Subcutaneous abdominal adipose tissue (tissue), 5 donors: ENCODE measurements around the gene ANKRD29.

Experiments
- H3K27ac ChIP-seq: one replicate; pipeline ENCODE4 v1.7.0; 2013; ENCODE audit warnings: low read depth, mild to moderate bottlenecking, inconsistent platforms, low read length, moderate library complexity
- H3K27me3 ChIP-seq, 5 donors: one replicate each; pipeline ENCODE4 v1.7.0; 2013; ENCODE audit warnings: low read length in 5 of 5, inconsistent platforms in 1 of 5; ENCODE audit not compliant: control insufficient read depth in 5 of 5, insufficient read depth in 4 of 5
- H3K36me3 ChIP-seq, 5 donors: one replicate each; pipeline ENCODE4 v1.7.0; 2013; ENCODE audit warnings: low read length in 5 of 5; ENCODE audit not compliant: control insufficient read depth in 5 of 5, insufficient read depth in 5 of 5
- H3K4me1 ChIP-seq, 5 donors: one replicate each; pipeline ENCODE4 v1.7.0; 2013; ENCODE audit warnings: low read length in 5 of 5, mild to moderate bottlenecking in 3 of 5, moderate library complexity in 1 of 5; ENCODE audit not compliant: control insufficient read depth in 5 of 5, insufficient read depth in 5 of 5
- H3K4me3 ChIP-seq, 5 donors: one replicate each; pipeline ENCODE4 v1.7.0; 2013; ENCODE audit warnings: low read length in 5 of 5, low read depth in 1 of 5
- H3K9ac ChIP-seq, 5 donors: one replicate each; pipeline ENCODE4 v1.7.0; 2013; ENCODE audit warnings: low read length in 5 of 5, mild to moderate bottlenecking in 4 of 5, moderate library complexity in 3 of 5
- H3K9me3 ChIP-seq, 5 donors: one replicate each; pipeline ENCODE4 v1.7.0; 2013; ENCODE audit warnings: low read length in 5 of 5; ENCODE audit not compliant: control insufficient read depth in 5 of 5
- donor health status: healthy.
- donor health status: healthy.
- donor health status: healthy.
- donor health status: healthy.
- donor health status: healthy.

The ANKRD29 gene

DNA sequence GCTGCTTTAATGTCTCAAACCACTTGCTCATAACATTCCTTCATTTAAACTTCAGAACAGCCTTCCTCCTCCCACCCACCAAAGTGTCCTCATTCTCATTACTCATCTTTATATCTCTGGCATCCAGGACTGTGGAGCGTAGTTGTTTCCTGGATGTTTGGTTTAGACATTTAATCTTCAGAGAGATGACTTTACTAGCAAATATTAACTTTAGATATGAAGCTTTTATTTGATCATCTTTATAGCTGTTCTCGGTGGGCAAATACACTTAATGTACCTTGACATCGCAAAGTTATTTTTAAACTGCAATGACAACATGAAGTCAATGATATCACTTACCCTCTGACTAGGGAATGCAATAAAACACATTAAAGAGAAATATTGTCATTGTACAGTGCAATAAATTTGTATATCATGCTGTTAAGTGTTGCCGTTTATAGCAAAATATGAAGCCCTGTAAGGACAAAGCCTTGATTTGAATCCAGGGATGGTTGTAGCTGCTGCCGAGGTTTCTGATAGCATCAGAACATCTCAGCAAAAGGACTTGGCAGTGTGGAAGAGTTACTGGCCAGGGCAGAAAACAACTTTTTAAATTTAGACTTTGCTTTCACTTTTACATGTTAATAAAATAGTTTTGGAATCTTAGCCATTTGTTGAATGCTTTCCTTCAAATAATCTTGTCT is 21.9 kb upstream of the ANKRD29 start:
- Histone ChIP-seq H3K4me3 (no peak overlapping the region), H3K9ac (no peak overlapping the region), H3K4me1 (peaks cover 3 to 12% (median 9%) of the 10 kb centered on the region in 5 donors), H3K9me3 (no peaks in the 10 kb centered on the region), H3K36me3 (no peaks in the 10 kb centered on the region), H3K27ac (no peak overlapping the region), H3K27me3 (peaks cover 0 to 11% (median 9%) of the 10 kb centered on the region in 5 donors)

DNA sequence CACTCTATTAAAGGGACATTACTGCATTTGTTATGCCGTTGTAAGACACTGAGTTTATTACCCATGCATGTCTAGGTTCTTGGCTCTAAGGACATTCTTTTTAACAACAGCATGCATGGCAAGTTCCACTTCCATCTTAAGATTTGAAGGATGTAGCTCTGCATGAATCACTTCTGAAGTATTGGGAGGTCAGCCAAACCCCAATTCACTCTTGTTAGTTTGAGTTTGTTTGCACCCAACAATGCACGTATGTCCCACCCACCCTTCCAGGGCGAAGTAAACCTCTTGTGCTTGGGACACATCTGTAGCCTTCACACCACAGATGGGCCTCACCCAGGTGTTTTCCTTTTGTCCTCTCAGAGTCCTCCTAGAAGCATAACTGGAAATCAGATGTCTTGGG is 21.0 kb upstream of the ANKRD29 start:
- Histone ChIP-seq H3K36me3 (no peaks in the 10 kb centered on the region), H3K4me3 (no peak overlapping the region), H3K4me1 (peaks cover 0 to 2% (median 1%) of the 10 kb centered on the region in 5 donors), H3K9me3 (no peaks in the 10 kb centered on the region), H3K27me3 (peaks cover 0 to 11% (median 5%) of the 10 kb centered on the region in 5 donors), H3K9ac (no peak overlapping the region), H3K27ac (no peak overlapping the region)

DNA sequence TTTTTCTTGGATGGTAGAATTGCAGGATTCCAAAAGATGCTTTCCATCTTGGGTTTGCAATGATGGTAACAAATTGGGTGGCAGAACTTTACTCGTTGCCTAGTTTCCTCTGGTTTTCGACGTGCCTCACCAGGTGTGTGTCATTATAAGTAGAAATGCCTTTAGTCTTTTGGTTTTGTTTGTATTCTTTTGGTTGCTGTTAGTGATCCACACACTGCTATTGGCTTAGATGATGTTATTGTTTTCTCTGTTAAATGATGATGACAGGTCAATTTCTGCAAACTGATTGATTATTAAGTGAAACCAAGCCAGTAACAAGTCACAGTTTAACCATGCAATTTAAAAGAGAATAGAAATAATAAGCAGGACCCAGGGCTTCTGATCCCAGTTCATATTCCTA is 20.4 kb upstream of the ANKRD29 start:
- H3K9me3 ChIP-seq, result no peaks in the 10 kb centered on the region
- H3K36me3 ChIP-seq, result no peaks in the 10 kb centered on the region
- H3K27me3 ChIP-seq, result peaks cover 0 to 7% (median 0%) of the 10 kb centered on the region in 5 donors
- H3K27ac ChIP-seq, result no peak overlapping the region
- H3K4me3 ChIP-seq, result no peak overlapping the region
- no peaks in the 10 kb centered on the region for H3K4me1 ChIP-seq
- H3K9ac ChIP-seq, result no peak overlapping the region

DNA sequence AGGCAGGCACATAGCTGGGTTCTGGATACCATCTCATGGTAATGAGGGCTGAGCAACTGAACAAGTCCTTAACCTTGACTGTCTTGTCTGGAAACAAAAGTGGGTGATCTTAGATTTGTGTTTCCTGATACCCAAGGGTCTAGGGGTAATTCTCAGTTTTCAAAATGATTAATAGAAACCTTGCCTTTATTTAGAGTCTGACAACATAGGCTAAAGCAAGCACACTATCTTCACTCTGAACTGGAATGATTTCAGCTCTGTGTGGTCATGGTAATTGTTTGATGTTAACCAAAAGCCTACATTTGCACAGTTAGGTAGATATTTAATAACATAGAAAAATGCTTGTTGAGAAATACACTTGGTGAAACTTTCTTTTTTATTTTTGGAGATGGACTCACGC is 19.8 kb upstream of the ANKRD29 start:
- H3K9ac ChIP-seq, result no peak overlapping the region
- no peaks in the 10 kb centered on the region for H3K36me3 ChIP-seq
- H3K27ac ChIP-seq, result no peak overlapping the region
- H3K27me3 ChIP-seq, result peaks cover 0 to 7% (median 0%) of the 10 kb centered on the region in 5 donors
- H3K9me3 ChIP-seq, result no peaks in the 10 kb centered on the region
- no peaks in the 10 kb centered on the region for H3K4me1 ChIP-seq
- no peak overlapping the region for H3K4me3 ChIP-seq

DNA sequence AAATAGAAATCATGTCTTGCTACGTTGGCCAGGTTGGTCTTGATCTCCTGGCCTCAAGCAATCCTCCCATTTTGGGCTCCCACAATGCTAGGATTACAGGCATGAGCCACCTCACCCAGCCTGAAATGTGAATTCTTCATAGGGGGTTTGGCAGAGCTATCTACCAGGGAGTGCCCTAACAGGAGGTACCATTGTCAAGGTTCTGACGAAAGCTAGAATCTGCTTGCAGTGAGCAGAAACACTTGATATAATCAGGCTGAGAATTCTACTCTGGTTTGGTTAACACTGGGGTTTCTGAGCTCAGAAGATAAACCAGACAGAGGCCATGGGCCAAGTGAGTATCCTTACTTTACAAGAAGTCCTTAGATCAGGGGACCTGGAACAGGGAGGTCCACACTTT is 19.3 kb upstream of the ANKRD29 start:
- Histone ChIP-seq H3K36me3 (no peaks in the 10 kb centered on the region), H3K4me3 (no peak overlapping the region), H3K9ac (no peak overlapping the region), H3K4me1 (no peaks in the 10 kb centered on the region), H3K27ac (no peak overlapping the region), H3K27me3 (peaks cover 0 to 7% (median 0%) of the 10 kb centered on the region in 5 donors), H3K9me3 (no peaks in the 10 kb centered on the region)

DNA sequence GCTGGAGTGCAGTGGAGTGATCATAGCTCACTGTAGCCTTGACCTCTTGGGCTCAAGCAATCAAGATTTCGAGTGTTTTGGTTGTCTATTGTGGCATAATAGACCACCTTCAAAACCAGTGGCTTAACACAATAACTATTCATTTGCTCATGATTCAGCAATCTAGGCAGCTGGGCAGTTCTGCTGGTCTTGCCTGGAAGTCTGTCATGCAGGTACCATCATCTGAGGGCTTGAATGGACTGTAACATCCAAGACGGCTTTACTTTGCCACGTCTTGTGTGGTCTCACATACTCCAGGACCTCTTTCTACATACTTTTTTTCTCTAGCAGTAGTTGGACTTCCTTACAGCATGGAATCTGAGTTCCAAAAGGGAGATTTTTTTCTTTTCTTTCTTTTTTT is 13.2 kb upstream of the ANKRD29 start:
- Histone ChIP-seq H3K9me3 (peaks cover 0 to 6% (median 0%) of the 10 kb centered on the region in 5 donors), H3K36me3 (no peaks in the 10 kb centered on the region), H3K4me3 (no peak overlapping the region), H3K4me1 (peaks cover 0 to 9% (median 3%) of the 10 kb centered on the region in 5 donors), H3K9ac (no peak overlapping the region), H3K27me3 (peaks cover 0 to 2% (median 0%) of the 10 kb centered on the region in 5 donors), H3K27ac (no peak overlapping the region)

DNA sequence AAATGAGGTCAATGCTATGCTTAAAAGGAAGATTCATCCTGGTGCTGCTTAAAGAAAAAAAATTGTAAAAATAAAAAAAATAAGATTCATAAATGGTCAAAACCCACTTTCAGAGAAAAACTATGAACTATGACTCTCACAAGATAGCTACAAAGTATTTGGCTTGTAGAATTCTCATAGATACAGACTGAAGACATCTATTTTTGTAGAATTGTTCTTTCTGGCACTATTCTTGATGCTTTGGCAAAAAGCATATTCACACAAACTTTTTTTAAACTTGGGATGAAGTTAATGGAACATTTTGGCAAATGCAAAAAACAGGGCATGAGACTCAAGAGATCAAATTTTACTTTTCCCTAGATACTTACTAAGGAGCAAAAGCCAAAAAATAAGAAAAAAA is 12.5 kb upstream of the ANKRD29 start:
- Histone ChIP-seq H3K27me3 (peaks cover 0 to 4% (median 0%) of the 10 kb centered on the region in 5 donors), H3K9me3 (peaks cover 0 to 6% (median 0%) of the 10 kb centered on the region in 5 donors), H3K4me1 (peaks cover 0 to 9% (median 3%) of the 10 kb centered on the region in 5 donors), H3K9ac (no peak overlapping the region), H3K36me3 (no peaks in the 10 kb centered on the region), H3K4me3 (no peak overlapping the region), H3K27ac (no peak overlapping the region)

DNA sequence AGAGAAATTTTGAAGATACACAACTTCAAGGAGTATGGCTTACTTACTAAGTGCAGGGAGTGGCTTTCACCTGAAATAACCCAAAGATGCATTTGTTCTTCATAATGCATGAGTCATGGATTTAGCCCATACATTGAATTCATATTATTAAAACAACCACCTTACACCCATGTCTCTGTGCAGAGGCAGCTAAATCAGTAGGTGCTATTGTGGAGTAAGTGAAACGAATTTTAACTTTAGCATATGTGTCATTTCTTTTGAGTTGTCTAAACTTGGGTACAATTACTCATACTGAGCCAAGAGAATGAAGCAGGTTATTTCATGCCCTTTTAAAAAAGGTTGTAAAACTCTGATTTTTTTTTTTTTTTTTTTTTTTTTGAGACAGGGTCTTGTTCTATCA is 11.0 kb upstream of the ANKRD29 start:
- H3K27me3 ChIP-seq, result peaks cover 0 to 4% (median 0%) of the 10 kb centered on the region in 5 donors
- H3K4me1 ChIP-seq, result peaks cover 0 to 14% (median 6%) of the 10 kb centered on the region in 5 donors
- no peaks in the 10 kb centered on the region for H3K36me3 ChIP-seq
- H3K4me3 ChIP-seq, result no peak overlapping the region
- no peak overlapping the region for H3K27ac ChIP-seq
- no peak overlapping the region for H3K9ac ChIP-seq
- peaks cover 0 to 6% (median 0%) of the 10 kb centered on the region in 5 donors for H3K9me3 ChIP-seq

DNA sequence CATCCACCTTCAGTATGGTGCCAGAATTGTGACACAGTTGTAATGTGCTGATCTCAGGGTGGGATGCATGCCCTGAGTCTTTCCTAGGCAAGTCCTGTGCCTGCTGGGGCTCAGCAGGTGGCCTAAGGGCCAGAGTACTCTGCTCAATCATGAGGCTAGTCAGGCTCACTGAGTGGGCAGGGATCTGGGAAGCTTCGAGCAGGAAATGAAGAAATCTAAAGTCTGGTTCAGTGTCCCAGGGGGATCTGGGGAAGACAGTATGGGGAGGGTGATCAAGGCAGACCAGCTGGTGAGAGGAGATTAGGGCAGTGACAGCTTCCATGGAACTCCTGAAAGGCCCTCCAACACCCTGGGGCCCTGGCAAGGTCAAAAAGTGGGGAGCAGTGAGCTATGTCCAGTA is 8.9 kb upstream of the ANKRD29 start:
- H3K9me3 ChIP-seq, result peaks cover 0 to 6% (median 0%) of the 10 kb centered on the region in 5 donors
- peaks cover 0 to 20% (median 6%) of the 10 kb centered on the region in 5 donors for H3K4me1 ChIP-seq
- no peak overlapping the region for H3K9ac ChIP-seq
- no peaks in the 10 kb centered on the region for H3K36me3 ChIP-seq
- H3K27me3 ChIP-seq, result peaks cover 0 to 3% (median 0%) of the 10 kb centered on the region in 5 donors
- H3K27ac ChIP-seq, result no peak overlapping the region
- no peak overlapping the region for H3K4me3 ChIP-seq

DNA sequence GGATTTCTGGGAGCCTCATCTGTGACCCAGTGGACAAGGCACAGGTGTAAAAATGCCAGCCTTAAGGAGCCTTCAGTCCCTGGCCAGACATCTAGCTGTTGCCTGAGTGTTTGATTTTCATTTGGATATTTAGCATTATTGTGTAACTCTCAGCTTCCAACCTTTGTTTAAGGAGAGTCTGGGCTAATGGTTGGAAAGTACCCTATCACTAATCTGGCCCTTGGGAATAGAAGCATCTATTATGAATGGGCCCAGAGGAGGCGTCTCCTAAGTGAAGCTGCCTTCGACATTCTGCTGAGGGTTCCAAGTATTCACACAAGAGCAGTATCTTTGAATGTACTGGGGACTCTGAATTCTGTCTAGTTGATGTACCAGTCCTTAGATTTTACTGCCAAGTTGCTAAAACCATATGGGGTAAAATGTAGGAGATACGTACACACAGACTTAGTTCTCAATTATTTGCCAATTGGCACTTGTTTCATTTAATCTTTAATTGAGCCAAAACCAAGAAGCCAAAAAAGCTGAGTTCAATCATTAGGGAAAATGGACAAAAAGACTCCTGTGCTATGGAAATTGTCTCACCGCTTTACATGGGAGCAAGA is 7.2 kb upstream of the ANKRD29 start:
- H3K27me3 ChIP-seq, result peaks cover 0 to 3% (median 0%) of the 10 kb centered on the region in 5 donors
- H3K27ac ChIP-seq, result no peak overlapping the region
- H3K4me1 ChIP-seq, result peaks cover 0 to 20% (median 2%) of the 10 kb centered on the region in 5 donors
- no peaks in the 10 kb centered on the region for H3K9me3 ChIP-seq
- no peaks in the 10 kb centered on the region for H3K36me3 ChIP-seq
- no peak overlapping the region for H3K9ac ChIP-seq
- H3K4me3 ChIP-seq, result no peak overlapping the region
